Limb (tissue), 2 donors: ENCODE data around the gene PPM1B.
"Not testable (repeated sequence)": the region's sequence is repeated elsewhere in the genome, so short reads cannot be mapped to it uniquely, and the experiment has no call there.

Experiments used
- DNase-seq, 2 donors: peaks; one replicate each; pipeline ENCODE4 v3.0.0-alpha.2; 2016; ENCODE audit errors: extremely low spot score in 2 of 2

PPM1B gene

DNA sequence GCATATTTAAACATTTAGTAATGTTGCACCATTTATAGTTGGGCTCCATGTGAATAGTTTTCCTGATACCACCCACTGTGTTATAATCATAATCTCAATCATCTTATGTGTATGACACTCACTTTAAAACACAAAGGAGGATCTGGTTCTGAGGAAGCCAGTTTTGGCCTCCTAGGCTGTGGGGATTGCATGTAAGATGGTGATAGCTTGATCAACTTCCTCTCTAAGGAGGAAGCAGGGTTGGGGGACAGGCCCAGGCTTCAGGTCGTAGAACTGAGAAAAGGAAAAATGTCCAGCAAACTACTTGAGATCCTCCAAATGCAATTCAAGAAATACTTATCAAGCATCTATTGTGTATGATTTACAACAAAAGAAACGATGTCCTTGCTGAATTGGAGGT, 4.9 kb upstream of the PPM1B start:
- no peak for DNase-seq

DNA sequence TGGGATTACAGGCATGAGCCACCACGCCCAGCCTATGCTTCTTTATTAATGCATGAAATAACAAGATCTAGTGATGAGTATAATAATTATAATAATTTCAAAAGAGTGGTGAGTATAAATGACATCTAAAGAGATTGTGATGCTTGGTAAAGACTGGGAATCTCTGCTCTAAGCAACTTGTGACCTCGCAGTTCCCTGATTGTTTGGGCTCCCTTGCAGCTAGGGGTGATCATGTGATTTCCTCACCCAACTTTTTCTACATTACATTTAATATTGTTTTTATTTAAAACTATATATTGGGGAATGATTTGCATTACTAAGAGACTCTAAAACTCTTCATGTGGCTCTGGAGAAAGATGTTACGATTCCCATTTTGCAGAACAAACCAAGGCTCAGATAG, 4.1 kb upstream of the PPM1B start:
- DNase-seq = no peak

DNA sequence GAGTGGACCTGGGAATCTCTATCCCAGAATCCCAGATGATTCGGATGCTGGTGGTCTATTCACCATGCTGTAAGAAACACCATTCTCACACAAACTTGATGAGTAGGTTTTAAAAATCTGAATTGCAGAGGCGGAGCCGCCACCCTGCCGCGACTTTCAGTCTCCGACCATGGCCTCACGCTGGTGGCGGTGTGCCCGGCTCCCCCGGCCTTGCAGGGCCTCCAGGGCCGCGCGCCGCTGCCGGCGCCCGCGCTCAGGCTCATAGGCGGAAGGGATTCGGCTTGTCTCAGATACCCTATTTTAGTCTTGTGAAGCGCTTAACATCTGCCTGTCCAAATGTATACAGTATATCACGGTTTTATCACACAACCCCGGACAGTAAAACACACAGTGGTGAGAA, 2.6 kb upstream of the PPM1B start:
- no peak for DNase-seq

DNA sequence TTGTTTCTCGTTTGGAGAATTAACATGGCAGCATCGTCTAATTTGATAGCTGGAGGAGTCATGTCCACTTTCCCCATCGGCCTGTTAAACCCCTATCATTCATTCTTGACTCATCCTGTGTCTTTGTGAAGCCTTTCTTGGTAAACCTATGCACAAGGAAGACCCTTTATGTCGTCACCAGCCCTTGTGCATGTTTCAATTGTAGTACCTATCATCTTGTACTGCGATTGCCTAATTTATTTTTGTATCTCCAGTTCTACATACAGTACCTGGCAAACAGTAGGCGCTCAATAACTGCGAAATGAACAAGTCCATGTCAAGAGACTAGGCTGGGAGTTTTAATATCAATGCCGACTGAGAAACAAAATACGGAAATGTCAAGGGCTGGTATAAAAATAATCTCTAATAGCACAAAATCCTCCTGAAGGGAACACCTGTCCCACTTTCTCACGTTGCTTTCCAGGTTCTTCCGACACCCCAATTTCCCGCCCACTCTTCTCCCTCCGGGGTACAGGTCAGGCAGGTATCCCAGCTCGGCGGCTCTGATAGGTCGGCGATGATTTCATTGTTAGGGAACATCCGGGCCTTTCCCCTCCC, 1.3 kb upstream of the PPM1B start:
- no peak for DNase-seq

DNA sequence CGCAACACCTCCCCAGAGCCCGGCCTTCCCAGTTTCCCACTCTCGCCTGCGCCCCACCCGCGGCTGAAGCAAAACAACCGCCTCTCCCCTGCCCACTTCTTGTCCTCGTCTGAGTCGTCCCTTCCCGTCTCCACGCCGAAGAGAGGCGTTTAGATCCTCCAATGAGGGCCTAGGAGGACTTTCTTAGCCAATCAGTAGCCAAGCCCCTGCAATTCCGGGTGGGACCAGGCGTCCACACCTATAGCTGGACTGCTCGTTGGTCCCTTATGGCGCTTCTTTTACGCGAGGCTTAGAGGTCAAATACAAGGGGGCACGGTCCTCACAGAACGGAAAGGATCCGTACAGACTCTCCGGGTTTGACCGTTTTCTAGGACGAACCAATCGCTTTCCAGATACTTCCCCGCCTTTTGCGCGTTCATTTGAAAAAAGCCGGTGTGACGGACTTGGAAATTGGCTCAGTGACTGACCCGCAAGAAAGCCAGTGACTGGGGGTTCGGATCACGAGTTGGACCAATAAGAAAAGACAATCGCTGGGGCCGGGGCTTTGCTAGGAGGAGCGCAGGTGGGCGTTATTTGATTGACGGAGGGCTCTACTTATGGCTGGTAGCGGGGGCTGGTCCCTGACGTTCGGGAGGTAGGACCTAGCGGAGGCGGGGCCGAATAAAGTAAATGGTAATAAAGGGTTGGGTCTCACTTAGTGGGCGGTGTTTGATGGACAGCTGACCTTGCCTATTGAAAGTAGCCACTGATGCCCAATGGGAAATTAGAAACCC, 581 bp upstream of the PPM1B start:
- DNase-seq = peak; percentile 94 to 100

DNA sequence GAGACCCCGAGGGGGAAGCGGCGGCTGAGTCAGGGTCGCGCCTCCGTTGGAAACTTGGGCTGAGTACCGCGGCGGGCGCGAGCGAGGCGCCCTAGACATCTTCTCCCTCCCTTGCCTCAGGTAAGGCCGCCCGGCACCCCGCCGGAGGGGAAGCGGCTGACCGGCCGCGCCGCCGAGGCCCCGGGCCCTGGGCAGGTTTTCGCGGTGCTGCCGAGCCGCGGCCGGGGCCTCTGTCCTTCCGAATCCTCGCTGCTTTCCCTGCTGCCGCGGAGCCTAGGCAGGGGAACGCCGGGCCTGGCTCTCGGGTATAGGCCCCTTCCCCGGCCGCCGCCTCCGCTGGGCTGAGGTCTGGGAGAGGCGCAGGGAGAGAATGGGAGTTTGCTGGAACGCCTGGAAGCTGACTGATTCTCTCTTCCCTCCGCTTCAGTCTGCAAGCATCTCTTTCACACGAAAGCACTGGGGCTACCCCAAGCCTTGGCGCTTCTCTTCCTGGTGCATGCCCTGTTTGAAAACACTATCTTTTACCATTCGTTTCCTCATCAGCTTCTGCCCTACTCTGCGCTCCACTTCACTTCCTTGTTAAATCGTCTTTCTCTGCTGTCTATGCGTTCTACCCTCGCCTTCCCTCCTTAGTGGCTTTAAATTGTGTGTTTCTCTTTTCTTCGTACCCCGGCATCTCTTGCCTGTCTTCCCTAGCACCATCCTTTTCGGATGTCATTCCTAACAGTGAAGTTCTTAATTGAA, 652 bp downstream of the PPM1B start:
- peak in 1 of 2 donors; percentile 34 for DNase-seq

DNA sequence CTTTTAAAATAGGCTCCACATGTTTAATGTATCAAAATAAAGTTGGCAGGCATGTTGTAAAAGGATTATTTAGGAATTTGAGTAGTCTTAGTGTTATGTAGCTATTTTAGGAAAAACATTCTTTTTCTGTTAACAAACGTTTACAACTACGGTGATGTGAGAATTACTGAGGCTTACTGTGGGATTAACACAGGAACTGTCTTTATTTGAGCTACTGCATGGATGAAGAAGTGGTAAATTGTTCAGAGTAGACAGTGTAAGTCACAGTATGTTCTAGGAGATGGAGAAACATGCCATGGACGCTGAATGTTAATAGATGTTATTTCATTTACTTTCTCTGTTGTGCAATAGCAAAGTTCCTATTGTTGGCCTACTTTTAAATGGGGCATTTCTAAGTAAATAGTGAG, 1.6 kb downstream of the PPM1B start:
- DNase-seq = peak in 1 of 2 donors; percentile 42

DNA sequence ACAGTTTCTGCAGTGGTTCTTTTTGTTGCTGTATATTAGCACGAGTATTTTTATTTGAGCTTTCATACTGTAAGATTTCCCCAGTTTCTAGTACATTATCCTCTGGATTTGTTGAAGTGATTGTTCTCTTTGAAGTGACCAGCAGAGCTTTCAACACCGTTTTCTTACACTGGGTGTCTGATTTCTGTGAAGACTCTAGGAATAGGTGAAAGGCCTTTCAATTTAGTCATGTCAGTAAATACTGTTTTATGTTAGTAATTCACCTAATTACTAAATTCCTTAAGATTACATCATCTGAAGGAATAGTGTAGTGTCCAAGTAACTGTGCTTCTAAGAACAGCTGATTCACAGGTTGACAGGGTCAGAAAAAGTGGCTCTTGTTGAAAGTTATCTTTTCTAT, 2.3 kb downstream of the PPM1B start:
- no peak for DNase-seq

DNA sequence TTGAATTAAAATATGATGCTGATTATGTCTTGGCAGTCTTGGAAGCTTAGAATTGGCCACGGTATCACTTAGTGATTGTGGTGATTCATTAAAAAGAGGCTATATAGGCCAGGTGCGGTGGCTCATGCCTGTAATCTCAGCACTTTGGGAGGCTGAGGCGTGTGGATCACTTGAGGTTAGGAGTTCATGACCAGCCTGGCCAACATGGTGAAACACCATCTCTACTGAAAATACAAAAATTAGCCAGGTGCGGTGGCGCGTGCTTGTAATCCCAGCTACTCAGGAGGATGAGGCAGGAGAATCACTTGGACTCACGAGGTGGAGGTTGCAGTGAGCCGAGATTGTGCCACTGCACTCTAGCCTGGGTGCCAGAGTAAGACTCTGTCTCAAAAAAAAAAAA, 2.8 kb downstream of the PPM1B start:
- DNase-seq = not testable (repeated sequence)

DNA sequence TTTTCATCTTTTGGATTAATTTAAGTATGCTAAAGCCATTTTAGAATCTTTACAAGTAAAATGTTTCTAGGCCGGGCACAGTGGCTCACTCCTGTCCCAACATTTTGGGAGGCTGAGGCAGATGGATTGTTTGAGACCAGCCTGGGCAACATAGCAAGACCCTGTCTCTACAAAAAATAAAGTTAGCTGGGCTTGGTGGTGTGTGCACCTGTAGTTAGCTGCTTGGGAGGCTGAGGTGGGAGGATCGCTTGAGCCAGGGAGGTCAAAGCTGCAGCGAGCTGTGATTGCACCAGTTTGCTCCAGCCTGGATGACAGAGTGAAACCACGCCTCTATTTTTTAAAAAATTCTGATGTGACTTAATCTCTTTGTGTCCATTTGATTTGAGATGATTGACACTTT, 3.9 kb downstream of the PPM1B start:
- DNase-seq = no peak

DNA sequence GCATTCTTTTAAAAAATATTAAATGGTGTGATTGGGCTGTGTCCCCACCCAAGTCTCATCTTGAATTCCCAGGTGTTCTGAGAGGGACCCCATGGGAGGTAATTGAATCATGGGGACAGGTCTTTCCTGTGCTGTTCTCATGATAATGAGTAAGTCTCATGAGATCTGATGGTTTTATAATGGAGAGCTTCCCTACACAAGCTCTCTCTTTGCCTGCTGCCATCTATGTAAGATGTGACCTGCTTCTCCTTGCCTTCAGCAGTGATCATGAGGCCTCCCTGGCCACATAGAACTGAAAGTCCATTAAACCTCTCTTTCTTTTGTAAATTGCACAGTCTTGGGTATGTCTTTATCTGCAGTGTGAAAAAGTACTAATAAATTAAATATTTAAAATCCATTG, 10.3 kb downstream of the PPM1B start:
- no peak for DNase-seq

DNA sequence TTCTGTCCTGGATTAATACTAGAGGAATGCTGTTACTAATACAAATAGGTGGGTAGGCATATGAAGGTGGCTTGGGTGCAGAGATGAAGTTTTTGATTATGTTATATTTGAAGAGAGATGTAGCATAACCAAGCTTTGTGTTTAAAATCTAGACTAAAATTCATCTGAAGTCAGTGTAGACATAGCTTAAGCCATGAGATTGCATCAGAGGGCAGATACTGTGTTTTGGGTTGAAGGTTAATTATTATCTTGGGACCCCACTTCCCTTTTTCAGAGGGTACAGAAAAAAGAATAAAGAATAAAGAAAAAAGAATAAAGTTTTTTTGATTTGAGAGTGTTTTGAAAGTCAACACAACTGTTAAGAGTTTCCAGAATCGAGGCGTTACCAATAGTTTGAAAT, 13.0 kb downstream of the PPM1B start:
- DNase-seq = no peak

DNA sequence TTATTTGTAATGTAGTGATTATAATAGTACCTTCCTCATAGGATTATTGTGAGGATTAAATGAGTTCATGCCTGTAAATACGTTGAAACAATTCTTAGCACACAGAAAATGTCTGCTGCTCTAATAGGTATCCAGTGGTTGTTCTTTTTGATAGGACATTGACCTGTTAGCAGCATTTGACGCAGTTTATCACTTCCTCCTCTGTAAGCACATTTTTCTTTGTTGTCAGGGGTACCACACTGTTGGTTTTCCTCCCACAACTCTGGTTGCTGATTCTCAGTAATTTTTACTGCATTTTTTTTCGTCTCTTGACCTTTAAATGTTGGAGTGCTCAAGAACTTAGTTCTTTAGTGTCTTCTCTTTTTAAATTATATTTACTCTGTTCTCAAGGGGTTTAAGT, 15.4 kb downstream of the PPM1B start:
- no peak for DNase-seq

DNA sequence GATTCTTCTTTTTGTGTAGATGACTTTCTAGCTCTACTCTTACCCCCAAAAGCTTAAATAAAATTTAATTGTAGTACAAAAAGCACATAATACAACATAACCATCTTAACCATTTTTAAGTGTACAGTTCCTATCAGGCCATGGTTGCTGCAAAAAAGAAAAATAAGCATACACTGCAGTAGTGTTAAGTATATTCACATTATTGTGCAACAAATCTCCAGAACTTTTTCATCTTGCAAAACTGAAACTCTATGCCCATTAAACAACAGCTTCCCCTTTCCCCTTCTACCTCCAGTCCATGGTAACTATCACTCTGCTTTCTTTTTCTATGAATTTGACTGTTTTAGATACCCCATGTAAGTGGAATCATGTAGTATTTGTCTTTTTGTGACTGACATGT, 18.1 kb downstream of the PPM1B start:
- DNase-seq = no peak

DNA sequence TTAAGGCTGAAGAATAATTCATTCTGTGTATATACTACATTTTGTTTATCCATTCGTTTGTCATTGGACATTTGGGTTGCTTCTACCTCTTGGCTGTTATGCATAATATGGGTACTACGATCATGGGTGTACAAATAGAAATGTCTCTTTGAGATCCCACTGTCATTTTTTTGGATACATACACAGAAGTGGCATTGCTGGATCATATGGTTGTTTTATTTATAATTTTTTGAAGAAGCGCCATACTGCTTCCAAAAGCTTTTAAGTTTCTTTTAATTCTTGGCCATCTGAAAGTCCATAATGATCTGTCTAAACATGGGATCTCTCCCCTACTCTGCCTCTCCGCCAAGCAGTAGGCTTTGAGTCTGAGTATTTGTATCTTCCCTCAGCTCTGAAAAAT, 18.6 kb downstream of the PPM1B start:
- no peak for DNase-seq

DNA sequence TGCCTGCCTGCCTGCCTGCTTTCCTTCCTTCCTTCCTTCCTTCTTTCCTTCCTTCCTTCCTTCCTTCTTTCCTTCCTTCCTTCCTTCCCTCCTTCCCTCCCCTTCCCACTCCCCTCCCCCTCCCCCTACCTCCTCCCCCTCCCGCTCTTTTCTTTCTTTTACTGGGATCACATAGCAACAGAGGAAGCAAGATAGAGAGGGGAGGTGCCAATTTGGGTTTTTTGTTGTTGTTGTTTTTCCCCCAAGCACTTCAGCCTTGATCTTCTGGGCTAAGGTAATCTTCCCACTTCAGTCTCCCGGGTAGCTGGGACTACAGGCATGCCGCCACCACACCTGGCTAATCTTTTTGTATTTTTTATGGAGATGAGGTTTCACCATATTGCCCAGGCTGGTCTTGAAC, 20.0 kb downstream of the PPM1B start:
- no peak for DNase-seq

DNA sequence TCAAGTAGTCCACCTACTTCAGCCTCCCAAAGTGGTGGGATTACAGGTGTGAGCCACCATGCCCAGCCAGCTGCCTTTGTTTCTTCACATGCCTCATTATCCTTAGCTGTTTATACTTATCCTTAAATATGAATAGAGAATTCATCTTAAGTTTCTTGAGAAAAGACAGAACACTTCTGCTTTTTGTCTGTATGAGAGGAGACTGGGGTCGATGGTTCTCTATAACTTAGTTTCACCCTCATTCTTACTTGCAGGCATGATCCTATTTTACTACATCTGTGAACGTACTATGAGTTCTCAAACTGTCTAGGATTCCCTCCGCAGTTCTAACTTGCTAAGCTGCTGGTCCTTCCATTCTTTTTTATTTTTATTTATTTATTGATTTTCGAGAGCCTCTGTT, 20.4 kb downstream of the PPM1B start:
- DNase-seq = no peak

DNA sequence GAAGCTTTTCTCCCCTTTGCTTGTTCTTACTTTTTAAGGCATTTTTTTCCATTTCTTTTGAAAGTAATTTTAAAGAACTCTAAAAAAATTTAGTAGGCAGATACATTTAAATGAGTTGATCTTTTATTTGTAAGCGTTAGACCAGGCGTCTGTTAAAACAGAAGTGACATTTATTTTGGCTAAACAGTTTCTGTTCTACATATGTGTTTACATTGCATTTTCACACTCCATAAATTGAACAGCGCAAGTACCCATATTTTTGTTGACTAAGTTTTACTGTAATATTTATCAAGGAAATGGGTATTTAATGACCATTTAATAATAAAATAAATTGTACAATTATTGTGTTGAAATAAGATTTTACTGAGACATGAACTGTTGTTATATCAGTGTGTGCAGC, 21.9 kb downstream of the PPM1B start:
- DNase-seq = no peak

DNA sequence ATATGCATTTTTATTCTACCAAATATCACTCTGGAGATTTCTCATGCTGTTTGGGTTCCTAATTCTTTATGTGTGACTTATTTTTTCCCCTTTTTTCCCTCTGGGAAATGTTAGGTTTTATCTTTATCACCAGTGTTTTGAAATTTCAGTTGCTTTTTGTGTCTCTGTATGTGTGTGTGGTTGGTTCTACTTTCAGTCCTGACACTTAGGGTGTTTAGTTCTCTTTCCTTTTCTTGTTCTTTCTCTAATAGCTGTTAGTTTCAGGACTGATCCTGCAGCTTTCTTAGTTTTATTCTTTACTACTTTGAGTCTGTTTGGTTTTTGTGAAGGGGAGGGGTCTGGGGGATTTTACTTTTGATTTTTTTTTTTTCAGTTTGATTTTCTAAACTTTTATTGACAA, 23.1 kb downstream of the PPM1B start:
- no peak for DNase-seq

DNA sequence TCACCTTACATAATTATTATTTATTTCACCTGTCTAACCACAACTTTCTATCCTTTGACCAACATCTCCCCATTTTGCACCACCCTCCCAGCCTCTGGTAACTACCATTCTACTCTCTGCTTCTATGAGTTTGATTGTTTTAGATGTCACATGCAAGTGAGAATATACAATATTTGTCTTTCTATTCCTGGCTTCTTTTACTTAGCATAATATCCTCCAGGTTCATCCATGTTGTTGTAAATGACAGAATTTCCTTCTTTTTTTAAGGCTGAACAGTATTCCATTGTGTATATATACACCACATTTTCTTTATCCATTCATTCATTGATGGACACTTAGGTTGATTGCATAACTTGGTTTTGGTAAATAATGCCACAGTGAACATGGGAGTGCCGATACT, 24.0 kb downstream of the PPM1B start:
- no peak for DNase-seq

DNA sequence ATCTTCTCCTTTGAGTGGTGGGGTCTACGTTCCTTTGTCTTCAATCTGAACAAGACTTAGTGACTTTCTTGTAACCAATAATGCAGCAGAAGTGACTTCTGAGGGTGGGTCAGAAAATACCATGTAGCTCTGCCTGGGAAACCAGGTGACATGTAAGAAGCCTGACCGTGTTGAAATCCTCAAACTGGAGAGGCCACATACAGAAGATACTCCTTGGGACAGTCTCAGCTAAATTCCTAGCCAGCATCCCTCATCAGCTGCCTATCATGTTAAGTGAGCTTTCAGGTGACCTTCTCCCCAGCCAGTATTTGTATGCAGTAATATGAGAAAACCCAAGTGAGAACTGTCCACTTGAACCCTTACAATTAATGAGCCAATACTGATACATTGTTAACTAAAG, 27.0 kb downstream of the PPM1B start:
- DNase-seq = no peak

DNA sequence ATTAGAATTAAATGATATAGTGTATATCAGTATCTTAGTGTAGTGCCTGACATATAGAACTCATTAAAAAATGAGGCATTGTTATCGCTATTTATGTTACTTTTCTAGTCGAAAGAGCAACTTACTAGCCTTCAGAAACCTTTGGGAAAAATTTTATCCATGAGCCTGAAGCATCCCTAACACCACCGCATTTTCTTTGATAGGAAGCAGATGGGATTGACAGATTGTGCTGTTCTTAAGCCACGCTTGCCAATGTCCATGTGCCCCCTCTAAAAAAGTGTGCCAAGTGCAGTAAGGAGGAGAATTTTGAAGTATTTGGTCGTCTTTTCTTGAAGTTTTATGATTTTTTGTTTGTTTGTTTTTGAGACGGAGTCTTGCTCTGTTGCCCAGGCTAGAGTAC, 29.1 kb downstream of the PPM1B start:
- DNase-seq = no peak

DNA sequence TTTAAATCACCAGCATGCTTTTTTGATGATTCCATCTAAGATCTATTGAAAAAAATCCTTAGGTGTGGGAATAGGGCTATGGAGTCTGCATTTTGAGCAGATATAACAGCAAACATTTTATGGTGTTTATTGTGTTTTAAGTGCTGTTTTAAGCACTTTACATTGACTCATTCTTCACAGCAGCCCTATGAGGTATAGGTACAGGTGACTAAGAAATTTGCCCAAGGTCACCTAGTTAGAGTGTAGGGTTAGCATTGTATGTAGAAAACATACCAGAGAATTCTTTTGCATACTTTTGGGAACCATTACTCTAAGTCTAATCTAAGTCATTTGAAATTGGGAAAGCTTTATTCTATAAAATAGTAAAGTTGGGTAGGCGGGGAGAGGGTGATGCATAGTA, 31.3 kb downstream of the PPM1B start:
- no peak for DNase-seq
